OCI-LY7 (cell line): Measurements from ENCODE around the gene ZNF516.
A peak's percentile ranks its signal among the peaks of the same experiment; 100 is the strongest.

Source experiments
- CTCF ChIP-seq: fragments of 200-600 bp; sonication (generic); conservative IDR thresholded peaks from 2 replicates; pipeline ENCODE4 v1.5.1; 2014; ENCODE audit warnings: mild to moderate bottlenecking, antibody characterized with exemption, low read length, moderate library complexity, mixed read lengths
- EZH2phosphoT487 ChIP-seq: fragments of 200-600 bp; sonication (generic); IDR thresholded peaks from 2 replicates; pipeline ENCODE4 v1.6.1; 2018; ENCODE audit warnings: low read depth, borderline replicate concordance, mild to moderate bottlenecking, mixed run types, antibody characterized with exemption, low read length, moderate library complexity, mixed read lengths

GRCh38 chr18:76426737-76427305 lies 68.2 kb downstream of the ZNF516 start:
- TF ChIP-seq CTCF (peak; percentile 70), EZH2phosphoT487 (no peak)
